DMS53 (cell line): ENCODE measurements around the gene MAPKAPK2.

Source experiments
- DNase-seq: peaks from one replicate; lab custom pipeline; 2025; lab: John Stamatoyannopoulos, UW

MAPKAPK2 gene

DNA sequence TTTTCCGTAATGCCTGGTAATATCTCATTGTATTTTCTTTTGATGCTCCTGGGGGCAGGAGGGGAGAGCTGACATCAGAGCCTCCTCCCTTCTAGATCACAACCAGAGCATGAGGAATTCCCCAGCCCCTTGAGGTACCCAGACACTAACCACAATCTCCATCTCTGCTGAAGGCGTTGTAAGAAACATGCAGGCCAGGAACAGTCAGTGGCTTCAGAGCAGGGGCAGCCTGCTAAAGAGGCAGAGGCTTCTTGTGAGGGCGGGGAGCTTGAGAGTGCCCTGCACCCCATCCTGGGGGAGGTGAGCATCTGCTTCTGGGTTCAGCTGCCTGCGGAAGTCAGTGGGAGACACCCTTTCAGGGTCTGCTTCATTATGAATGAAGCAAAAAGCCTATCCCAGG lies 19.0 kb downstream of the MAPKAPK2 start:
- no peak for DNase-seq

DNA sequence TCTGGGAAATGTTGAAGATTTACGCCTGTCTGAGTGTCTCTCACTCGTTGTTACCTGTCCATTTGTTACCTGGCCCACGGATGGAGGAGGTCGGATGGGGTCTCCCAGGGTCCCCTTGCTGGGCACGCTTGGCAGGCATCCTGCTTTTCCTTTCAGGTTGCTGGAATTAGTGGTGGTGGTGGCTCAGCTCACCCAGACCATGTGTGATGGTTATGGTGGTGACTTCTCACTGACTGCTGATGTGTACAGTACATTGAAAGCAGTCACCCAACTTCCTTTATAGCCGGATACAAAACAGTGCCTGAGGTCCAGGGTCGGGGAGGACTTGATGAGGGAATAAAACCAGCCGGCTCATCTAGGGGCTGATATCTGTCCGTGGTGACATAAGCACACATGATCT lies 19.5 kb downstream of the MAPKAPK2 start:
- peak; percentile 52 for DNase-seq

DNA sequence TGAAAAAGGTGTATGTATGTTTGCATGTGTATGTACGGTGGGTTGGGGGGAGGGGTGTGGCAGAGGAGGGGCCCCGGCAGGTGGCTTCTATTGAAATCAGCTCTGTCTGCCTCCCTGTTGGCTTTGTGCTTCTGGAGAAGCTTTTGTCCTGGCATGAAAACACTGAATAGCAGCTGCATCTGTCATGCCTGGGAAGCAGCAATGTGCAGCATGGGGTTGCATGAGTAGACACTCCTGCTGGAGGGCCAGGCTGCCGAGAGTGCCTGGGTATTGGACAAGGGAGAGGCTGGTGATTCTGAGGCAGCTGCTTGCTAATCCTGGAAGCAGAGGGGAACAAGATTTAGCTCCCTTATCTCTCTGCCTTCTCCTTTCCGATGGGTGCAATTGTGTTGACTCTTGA lies 20.5 kb downstream of the MAPKAPK2 start:
- DNase-seq: peak; percentile 95

DNA sequence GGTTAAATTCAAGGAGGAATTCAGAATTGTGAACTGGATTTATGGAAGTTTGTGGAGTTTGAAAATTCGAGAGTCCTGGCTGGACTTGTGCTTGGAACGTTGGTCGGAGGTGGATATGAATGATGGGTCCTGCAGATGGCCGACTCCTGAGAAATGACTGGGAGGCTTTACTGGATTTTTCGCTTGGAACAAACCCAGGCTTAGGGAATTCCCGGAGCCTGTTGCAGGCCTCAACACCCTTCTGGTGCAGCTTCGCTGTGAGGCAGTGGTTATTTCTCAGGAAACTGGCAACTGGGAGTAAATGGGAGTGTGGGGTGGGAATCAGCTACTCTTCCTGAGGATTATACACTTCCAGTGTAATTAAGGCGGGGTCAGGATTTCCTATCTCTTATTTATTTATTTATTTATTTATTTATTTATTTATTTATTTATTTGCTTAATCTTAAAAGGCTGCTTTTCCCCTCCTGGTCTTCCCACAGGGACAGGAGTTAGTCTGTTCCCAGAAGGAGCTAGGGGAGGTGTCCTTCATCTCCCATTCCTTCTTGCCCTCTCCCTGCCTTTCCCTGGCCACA lies 21.1 kb downstream of the MAPKAPK2 start:
- DNase-seq: peak; percentile 37

DNA sequence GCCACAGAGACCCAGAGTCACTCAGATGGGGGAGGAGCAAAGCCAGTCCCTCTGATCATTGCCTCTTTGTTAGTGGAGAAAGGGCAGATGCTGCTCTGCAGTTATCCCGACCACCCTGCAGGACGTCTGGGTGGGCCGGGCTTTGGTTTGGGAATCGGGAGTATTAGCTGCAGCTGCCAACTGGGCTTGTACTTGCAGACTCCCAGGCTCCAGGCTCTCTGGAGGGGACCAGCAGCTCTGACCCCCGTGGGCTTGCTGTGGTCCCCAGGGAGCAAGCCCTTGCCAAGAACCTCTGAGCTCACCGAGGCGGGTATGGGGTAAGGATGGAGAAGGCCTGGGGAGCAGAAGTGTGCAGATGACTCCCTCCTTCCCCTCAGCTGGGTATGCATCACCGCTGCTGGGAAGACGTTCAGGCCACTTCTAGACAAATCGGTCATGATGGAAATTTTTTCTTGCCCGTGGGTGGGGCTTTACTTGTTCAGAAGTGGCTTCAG lies 21.6 kb downstream of the MAPKAPK2 start:
- DNase-seq: peak; percentile 35

DNA sequence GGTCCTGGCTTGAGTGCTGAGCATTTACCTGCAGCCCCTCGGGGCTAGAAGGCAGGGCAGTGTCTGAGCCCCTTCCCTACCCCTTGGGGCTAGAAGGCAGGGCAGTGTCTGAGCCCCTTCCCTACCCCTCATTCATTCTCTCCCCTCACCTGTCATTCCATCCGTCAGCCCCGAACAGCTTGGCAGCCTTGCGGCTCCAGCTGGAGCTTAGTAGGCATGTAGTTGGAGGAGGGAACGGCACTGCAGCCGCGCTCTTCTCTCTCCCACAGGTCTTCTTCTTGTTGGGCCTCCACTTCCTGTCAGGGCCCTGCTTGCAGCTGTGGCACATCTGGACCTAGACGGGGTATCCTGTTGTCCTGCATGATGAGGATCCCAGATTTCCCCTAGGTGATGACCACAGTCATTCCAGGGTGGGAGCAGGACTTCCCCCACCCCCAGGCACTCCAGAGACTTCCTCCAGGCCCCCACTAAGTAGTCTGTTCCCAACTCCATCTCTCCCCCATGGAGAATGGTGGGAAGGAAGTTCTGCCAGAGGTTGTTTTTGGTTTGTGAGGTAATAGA lies 22.2 kb downstream of the MAPKAPK2 start:
- DNase-seq: no peak

DNA sequence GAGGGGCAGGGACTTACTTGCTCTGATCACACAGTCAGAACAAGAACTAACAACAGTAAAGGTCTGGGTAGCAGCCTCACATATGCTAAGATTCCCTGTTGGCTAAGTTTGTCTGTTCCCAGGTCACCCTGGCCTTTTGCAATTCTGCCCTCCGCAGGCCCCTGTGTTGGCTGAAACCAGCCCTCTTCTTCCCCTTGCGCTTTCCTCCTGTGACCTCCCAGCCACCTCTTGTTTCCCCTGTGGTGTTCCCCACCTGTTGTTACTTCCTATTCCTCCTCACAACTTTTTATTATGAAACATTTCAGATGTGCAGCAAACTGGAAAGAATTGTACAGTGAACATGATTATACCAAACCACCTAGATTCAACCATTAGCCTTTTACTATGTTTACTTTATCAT lies 23.4 kb downstream of the MAPKAPK2 start:
- no peak for DNase-seq

DNA sequence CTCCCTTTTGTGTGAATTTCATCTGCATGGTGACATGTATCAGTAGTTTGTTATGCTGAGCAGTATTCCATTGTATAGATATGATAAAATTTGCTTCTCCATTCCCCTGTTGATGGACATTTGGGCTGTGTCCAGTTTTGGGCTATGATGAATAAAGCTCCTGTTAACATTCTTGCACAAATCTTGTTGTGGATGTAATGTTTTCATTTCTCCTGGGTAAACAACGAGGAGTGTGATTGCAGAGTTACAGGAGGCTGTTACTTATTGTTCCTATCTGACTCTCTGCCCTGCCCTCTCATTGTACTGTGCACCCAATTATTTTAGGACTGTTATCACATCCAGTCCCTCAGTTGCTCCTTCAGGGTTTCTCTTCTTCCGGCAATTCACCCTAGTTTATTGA lies 24.2 kb downstream of the MAPKAPK2 start:
- no peak for DNase-seq

DNA sequence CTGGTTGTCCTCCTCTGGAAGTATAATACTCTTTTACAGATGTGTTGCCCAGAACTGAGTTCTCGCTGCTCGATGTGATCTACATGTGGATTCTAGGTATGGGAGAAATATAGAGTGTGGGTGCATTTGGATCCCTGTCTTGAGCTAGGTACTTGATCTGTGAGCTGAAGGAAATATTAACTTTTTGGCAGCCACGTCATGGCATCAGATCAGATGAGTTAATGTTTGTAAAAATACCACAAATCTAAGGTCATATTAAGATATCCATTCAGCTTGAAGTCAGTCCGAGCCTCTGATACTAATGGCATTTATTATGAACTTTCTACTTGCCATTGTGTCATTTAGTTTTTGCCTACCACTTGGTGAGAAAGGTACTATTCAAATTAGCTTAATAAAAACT lies 24.6 kb downstream of the MAPKAPK2 start:
- DNase-seq: no peak

DNA sequence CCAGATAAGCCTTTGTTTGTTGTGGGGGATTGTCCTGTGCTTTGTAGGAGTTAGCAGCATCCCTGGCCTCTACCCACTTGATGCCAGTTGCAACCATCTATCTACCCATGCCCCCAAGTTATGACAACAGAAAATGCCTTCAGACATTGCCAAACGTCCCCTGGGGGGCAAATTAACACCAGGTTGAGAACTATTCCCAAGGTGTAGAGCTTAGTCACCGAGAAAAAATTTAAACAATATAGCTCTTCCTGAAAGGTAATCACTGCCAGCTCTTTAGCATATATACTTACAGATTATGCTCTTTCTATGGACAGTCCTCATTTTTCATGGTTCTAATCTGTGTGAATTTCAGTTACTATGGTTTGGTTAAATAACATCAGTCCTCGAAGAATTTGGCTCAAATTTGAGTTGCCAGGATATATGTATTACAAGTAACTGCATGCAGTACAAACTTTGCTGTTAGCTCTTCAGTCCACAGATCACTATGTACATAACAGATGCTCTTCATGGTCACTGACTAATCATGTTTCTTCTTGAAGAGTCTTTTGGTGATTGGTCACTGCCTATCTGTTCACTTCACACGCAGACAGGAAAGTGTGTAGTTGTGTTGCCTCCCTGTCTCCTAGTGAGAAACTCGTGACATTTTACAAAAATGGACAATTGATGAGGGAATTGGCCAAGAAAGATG lies 25.2 kb downstream of the MAPKAPK2 start:
- DNase-seq: peak; percentile 90

DNA sequence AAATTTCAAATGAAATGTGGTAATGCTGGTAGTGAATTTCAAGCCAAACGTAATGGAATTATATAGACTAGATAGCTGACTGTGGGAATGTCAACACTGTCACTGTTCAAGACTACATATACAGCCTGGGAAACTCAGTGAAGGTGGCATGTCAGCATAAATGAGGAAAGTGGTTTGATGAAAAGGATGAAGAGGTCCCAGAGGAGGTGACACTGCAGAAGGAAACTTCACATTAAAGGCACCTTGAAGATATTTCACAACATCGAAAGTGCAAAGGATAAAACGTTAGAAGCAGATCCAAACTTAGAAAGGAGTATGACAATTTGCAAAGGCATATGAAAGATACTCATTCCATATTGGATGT lies 25.7 kb downstream of the MAPKAPK2 start:
- DNase-seq: no peak

DNA sequence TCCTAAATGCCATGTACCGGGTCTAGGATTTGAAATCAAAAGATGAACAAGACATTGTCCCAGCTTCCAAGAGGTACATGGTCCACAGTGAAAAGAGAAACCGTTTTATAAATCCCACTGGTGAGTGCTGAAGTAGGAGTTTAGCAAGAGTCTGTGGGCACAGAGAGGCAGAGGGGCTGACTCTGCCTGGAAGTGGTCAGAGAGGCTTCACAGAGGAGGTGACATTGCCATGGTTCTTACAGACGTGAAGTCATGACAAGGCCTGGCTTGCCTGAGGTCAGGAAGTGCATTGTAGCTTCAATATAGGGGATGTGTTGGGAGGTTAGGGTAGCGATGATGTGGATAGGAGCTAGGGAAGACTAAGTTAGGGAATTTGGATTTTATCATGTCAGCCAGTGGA lies 28.4 kb downstream of the MAPKAPK2 start:
- DNase-seq: no peak

DNA sequence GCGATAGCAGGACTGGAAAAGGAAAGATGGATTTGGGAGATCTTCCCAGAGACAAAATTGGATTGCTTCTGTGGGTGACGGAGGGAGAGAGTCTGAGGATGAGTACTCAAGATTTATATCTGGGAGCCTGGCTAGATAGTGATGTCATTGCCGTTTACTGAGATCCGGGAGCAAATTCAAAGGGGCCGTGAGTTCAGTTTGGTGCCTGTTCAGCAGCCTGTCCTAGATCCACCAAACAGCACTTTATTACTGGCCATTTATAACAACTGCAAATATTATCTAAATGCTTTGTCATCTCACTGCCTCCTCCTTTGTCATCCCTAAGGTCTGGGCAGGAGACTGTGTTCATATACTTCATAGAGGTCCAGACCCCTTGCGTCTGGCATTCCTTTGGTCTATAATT lies 29.2 kb downstream of the MAPKAPK2 start:
- no peak for DNase-seq

DNA sequence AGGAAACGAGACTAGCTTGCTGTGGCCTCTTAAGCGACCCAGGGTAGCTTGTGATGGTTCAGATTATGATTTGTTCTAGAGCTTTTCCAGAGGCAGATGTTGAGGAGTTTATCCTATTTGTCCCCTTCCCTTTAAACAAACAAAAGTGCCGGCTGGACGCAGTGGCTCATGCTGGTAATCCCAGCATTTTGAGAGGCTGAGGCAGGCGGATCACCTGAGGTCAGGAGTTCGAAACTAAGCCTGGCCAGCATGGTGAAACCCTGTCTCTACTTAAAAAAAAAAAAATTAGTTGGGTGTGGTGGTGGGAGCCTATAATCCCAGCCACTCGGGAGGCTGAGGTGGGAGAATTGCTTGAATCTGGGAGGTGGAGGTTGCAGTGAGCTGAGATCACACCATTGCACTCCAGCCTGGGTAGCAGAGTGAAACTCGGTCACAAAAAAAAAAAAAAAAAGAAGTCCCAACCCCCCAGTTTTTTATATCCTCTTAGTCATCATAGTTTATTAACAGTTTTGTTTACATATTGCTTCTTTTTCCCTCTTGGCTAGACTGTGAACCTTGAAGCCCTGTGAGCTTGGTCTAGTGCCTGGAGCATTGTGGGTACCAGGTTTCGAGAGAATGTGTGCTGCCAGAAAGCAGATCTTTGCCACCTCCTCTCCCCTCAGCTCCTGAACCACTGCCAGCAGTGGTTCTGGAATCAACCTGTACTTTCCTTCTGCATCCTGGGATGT lies 29.8 kb downstream of the MAPKAPK2 start:
- peak; percentile 65 for DNase-seq

DNA sequence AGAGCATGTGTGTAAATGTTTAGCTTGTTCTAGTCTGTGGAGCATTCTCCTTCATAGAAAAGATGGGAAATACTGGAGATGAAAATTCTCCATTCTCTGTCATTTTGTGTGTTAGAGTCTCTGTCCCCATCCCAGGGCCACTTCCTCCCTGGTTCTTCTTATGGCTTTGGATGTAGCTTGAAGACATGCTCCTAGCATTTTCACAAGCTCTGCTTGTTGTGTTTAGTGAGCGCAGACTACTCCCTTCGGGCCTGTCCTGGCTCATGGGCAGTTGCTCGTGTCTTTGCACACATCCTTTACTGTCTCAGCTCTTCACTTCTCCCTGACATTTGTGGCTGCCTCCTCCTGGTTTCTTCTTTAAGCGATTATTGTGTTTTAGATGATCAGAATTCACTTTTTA lies 30.4 kb downstream of the MAPKAPK2 start:
- DNase-seq: no peak

DNA sequence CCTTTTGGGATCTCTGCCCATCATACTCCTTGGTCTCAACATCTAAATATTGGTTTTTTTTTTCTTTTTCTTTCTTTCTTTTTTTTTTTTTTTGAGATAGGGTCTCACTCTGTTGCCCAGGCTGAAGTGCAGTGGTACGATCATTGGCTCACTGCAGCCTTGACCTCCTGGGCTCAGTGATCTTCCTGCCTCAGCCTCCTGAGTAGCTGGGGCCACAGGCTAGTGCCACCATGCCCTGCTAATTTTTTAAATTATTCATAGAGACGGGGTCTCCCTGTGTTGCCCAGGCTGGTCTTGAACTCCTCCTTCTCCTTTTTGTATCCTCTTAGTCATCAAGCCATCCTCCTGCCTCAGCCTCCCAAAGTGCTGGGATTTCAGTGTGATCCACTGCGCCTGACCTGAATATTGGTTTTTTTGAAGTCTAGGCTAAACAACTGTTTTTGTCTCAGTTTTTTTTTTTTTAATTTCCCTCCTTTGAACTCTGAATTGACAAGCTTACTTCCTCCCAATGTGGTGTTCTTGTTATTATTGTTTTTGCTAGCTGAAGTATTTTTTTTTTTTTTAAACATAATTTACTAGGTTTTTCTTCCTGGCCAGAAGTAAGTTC lies 30.9 kb downstream of the MAPKAPK2 start:
- no peak for DNase-seq

DNA sequence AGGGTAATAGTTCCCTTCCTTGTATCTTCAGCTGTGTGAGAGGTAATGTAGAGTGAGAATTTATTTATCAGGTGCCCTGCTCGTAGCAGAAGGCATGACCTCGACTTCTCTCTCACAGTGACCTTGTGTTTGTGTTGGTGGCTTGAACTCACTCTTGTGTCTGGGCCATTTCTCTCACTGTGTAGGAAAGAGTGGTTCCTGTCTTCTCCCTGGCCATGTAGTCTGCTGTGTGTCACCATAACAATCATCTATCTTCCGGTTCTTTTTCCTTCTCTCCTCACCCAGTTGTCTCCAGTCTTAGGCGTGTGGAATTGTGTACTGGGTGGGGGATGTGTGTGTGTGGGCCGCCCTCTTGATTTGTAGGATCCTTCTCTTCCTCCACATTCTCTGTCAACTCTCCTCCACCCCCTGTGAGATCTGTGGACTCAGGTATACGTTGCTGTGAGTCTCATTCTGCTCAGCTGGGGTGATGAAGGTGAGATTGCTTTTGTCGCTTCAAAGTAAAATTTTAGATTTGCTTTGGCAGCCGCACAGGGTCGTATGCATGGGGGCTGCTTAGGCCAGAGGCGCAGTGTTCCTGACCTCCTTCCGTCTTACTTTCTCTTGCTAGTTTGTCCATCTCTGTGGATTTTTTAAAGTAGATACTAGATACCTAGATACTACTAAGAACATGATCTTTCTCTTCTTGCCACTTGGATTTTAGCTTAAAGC lies 31.6 kb downstream of the MAPKAPK2 start:
- no peak for DNase-seq

DNA sequence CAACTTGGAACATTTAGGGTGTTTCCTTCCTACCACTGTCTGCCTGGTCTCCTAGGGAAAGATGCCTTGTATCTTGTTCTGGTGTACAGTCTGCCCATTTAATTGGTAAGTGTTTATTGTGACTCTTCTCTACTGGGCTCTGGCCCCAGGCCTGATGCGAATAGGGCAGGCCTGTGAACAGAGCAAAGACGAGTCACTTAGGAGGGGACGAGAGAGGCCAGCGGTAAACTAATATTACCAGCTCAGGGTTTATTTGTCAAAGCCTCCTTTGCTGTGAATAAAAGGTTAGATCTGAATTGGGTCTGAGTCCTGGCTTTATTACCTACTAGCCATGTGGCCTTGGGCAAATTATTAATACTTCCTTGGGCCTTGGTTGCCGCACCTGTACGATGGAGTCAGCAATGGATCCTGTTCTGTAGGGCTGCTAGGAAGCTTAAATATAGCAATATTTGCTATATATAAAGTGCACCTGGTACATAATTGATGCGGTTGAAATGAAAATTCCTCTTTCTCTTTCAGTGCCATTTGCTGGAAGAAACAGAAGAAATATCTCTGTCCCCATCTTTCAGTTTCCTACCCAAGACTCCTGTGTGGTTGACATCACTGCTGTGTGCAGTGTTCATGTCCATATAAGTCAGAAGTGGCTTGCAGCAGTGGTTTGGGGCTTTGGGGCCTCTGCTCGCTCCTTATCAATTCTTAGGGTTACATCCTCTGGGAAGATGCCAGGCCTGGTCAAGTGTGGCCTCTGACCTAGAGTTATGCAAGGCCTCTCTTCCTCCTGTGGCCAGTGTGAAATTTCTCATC lies 32.4 kb downstream of the MAPKAPK2 start:
- no peak for DNase-seq

DNA sequence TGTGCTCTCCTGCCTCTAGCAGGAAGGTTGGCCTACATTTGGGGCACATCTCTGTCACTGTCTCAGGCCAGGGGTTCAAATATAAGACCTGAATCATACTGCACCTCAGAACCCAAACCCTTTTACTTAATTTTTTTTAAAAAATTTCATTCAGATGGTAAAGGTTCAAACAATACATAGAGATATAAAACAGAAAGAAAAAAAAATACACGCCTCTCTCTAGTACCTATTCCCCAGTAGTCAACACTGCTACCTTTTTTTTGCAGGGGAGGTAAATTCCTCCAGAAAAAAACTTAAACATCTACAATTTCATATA lies 32.9 kb downstream of the MAPKAPK2 start:
- no peak for DNase-seq

DNA sequence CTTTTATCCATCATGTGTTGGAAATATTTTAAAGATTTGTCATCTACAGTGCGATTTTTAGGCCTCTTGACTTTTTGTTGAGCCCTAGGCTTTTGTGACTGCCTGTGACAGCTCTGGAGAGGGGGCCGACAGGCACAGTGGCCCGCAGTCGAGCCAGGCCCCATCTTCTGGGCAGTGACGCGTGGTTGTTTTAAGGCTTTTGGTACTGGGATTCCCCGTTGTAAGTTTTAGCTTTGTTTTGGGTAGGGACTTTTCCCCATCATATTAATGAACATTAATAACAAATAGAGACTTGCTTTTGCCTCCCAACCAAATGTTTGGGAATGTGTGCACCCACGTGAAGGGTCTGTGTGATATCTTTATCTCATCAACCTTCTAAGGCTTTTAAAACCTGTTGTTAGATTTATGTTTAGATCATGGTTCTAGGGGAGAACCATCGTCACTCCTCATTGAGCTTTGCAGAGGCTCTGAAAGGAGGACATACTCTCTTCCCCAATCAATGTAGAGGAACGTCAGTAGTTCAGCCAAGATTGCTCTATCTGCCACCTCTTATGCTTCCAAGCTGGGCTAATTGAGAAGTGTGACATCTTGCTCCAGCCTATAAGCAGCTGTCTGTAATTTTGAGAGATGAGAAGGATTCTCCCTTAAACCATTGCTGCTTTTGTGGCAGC lies 34.6 kb downstream of the MAPKAPK2 start:
- DNase-seq: no peak

DNA sequence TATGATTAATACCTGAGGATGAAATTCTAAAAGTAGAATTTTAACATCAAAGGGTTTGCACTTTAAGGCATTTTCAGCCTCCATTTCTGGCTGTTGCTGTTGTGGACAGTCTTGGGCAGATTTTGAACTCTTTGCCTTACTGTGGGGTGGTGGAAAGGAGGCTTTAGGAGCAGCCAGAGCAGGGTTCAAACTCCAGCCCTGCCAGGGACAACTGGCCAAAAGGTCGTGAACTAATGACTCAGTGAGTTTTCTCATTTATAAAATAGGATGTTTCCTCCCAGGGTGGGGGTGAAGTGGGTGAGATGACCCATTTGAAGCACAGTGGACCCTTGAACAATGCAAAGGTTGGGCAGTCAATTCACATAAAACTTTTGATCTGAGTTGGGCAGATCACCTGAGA lies 36.7 kb downstream of the MAPKAPK2 start:
- DNase-seq: no peak
